HT1080 (cell line): ENCODE results near the gene TNS1. TPM values are rescaled to one million over a fixed set of nuclear protein-coding genes. Genes with fewer than 3 reads are reported as not detected.

ENCODE experiments used
- DNase-seq: peaks from one replicate; pipeline ENCODE4 v3.0.0-alpha.2; 2015; ENCODE audit warnings: low read depth
- total RNA-seq: library from RNA; depleted of rRNA; stranded (reverse); fragments of >200 nt; shearing (Covaris generic); gene quantifications from 2 replicates; pipeline ENCODE4 v1.2.3, GENCODE V29; 2014

The TNS1 gene
- total RNA-seq, 1 experiment from 2014 or later: 10.5 TPM

DNA sequence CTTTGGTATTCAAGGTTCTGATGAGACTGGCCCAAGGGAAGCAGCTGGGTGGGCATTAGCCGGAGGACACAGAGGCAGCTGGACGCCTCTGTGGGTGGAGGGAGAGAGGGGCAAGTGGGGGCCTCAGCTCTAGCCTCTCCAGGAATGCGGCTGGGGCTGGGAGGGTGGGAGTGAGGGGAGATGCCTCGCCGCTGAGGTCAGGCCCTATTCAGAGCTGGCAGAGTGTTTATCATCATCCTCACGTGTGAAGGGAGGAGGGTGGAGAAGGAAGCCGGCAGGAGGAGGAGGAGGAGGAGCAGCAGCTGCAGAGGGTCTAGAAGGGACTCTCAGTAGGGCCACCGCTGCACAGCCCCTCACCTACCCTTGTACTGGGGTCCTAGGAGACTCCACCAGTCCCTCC lies 43.1 kb downstream of the TNS1 start:
- DNase-seq: no peak

GRCh38 chr2:217958884-217959225 lies 43.9 kb downstream of the TNS1 start:
- DNase-seq: no peak

- no peak for DNase-seq
Measured at GRCh38 chr2:217958206-217958883, 44.5 kb downstream of the TNS1 start.

GRCh38 chr2:217956586-217957457 lies 46.0 kb downstream of the TNS1 start:
- no peak for DNase-seq

DNA sequence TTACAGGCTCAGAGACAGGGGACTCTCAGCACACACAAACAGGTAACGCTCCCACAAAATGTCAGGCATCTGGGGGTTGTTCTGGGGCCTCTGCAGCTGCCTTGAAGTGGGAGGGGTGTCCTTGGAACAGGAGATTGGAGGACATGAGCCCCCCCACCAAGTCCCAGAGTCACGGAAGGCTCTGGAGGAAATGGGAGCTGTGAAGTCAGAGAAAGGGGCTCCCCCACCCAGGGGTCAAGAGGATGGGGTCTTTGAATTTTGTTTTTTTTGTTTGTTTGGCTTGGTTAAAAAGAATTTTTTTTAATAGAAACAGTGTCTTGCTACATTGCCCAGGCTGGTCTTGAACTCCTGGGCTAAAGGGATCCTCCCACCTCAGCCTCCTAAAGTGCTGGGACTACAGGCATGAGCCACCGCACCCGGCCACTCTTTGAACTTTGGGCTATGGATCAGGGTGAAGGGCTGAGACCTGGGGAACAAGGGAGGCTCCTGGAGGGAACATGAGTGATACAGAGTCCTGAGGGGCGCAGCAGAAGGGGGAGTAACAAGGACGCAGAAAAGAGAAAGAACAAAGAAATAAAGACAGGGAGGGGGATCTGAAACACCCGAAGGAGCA lies 46.8 kb downstream of the TNS1 start:
- DNase-seq: no peak

GRCh38 chr2:217954971-217955740 lies 47.6 kb downstream of the TNS1 start:
- no peak for DNase-seq

DNA sequence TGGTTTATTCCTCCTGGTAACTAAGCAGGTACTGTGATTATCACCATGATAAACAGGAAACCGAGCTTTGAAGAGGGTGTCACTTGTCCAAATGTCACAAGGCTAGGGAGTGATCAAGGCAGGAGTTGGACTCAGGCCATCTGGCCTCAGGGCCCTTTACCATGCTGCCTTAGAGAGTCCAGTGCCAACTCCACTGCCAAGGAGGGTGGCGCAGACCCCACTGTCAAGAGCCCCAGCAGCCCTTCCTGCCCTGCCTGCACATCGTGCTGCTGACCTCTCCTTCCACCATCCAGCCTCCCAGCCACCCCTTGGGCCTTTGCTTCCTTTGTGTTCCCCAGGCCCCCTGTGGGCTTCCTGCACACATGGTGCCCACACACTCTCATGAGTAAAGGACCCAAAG lies 48.3 kb downstream of the TNS1 start:
- no peak for DNase-seq

DNA sequence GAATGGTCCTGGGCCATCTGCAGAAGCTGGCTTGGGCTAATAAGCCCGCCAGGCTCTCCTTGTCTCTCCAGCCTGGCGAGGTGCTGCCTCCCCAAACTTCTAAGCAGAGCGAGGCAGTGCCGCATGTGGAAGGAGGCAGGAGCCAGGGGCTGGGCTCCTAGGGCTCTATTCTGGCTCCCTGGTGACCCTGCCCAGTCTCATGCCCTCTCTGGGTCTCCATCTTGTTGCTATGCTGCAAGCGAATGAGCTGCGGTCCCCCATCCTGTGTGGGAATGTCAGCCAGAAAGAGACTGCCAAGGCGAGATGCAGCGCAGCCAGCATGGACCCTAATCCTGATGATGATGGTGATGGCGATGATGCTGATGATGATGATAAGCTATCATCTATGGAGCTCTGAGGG lies 48.7 kb downstream of the TNS1 start:
- DNase-seq: no peak

- no peak for DNase-seq
Measured at GRCh38 chr2:217953531-217953932, 49.3 kb downstream of the TNS1 start.

GRCh38 chr2:217953011-217953481 lies 49.7 kb downstream of the TNS1 start:
- DNase-seq: no peak

DNA sequence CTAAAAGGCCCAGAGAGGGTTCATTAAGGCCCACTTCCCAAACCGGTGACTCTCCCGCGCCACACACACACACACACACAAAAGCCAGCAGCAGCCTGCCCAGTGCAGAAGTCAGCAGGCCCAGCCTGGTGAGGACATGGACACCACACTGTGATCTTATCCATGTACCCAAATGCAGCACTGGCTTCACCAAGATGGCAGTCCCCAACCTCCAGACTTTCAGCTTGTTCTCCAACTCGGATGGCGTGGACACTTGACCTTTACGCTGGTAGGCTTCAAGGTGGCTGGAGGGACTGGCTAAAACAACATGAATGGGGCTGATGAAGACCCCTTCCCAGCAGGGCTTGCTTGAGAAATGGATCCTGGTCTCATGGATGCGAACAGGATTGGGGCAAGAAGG lies 50.4 kb downstream of the TNS1 start:
- no peak for DNase-seq

- DNase-seq: no peak
Measured at GRCh38 chr2:217951521-217952247, 51.1 kb downstream of the TNS1 start.

DNA sequence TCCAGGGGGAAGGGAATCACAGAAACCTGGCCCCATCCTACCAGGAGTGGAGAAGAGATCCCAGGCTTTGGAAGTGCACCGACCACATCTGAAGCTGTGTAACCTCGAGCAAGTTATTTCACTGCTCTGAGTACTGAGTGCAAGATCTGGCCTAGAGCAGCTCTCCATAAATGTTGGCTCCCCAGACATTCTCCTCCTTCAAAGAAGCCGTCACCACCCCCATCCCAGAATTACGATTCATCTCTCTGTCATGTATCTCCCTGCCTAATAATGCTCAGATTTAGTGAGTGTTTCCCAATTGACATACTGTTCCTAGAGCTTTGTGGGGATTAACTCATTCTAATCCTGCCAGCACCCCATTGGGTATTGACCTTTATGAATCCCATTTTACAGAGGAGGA lies 51.7 kb downstream of the TNS1 start:
- DNase-seq: no peak

DNA sequence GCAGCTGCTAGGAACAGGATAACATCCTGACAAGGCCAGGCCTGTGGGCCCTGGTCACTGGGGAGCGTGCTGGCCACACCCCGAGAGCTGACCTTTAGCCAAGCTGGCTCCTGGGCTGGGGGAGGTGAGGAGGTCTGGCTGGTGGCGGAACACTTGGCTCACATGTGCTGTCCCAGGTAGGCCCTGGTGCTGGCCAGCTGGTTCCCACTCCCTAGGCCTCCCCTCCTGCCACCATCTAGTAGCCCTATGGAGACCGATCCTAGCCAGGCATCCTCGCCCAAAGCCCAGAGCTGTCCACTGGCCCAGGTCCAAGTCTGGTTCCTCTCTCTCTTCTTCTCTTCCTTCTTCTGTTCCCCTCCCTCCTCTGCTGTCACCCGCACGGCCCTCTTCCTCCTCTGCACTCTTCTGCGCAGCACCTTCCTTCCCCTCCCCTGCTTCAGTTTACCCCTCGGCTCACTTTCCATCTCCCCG lies 52.4 kb downstream of the TNS1 start:
- DNase-seq: no peak

DNA sequence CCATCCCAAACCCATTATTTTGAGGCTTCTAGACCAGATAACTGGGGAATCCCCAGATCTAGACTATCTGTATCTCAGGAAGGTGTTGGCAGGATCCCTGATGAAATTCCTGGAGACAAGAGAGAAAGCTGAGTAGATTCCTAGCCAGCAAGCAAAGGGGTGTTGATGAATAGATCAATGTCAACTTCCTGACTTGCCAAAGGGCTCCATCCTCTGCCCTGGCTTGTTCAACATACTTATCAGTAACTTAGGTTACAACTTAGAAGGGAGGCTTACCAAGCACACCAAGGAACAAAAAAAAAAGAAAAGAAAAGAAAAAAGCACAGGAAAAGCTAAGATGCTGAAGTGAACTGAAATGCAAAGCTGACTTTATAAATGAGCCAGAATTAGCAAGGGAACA lies 53.3 kb downstream of the TNS1 start:
- no peak for DNase-seq

GRCh38 chr2:217948897-217949296 lies 53.9 kb downstream of the TNS1 start:
- DNase-seq: no peak

- DNase-seq: no peak
Measured at GRCh38 chr2:217948351-217948791, 54.4 kb downstream of the TNS1 start.

DNA sequence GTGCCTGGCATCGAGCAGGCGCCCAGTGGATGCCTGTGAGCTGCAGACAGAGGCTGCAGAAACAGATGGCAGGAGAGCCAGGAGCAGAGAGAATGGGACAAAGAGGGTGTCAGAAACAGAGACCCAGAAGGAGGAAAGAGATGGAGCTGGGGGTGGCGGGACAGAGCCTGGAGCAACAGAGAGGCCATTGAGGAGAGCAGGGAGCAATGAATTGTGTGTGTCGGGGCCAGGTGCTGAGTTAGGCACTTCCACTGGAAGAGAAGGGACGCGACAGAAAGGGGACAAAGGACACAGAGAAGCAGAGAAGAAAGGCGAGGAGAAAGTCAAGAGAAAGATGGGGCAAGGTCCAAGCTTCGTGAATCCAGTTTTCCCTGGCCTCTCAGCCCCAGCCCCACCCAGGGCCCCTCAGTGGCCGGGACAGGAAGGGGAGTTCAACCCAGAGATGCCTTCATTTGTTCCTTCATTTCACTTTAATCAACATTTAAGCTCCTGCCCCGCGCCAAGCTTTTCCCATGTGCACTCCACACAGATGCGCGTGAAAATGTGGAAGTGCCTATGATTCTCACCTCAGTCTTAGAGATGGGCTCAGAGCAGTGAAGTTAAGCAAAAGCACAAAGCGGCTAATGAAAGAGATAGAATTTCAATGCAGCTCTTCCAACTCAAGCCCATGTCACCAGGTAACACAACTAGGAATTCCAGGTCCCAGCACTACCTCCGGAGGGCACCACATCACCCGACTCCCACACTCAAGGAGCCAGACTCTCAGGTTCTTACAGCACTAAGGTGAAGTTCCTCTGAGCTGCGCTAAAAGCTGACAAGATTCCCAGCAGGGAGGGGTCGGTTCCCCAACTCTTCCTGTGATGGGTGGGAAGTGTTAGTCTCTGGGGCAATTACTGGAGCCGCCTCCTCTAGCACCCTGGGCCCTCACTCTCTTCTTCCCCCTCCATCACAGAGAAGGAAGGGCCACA lies 55.1 kb downstream of the TNS1 start:
- no peak for DNase-seq

DNA sequence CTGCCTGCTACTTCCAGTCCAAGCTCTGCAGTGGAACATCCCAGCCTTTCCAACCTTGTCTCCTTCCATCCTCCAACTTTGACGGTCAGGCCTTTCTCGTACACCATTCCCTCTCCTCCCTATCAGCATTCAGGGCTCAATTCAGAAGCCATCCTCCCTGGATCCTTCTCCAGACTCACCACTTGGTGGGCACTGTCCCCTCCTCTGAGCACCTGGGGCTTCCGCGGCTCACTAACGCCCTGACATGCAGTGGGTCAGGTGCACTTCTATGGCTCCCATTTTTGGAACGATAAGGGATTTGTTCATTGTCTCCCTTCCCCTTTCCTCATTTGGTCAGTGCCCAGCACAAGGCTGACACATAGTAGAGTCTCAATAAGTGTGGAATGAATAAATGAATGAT lies 56.7 kb downstream of the TNS1 start:
- no peak for DNase-seq

GRCh38 chr2:217945530-217945929 lies 57.3 kb downstream of the TNS1 start:
- no peak for DNase-seq
